GM19463 (cell line): Measurements from ENCODE around the gene NDUFB2.
"Not testable (repeated sequence)": the region's sequence is repeated elsewhere in the genome, so short reads cannot be mapped to it uniquely, and the experiment has no call there.

ENCODE experiments used
- ATAC-seq: cut with Tn5 transposase; IDR thresholded peaks from one replicate; pipeline ENCODE4 v1.9.1; 2021; ENCODE audit warnings: mild to moderate bottlenecking, moderate library complexity; ENCODE audit not compliant: unreplicated experiment

The NDUFB2 gene

DNA sequence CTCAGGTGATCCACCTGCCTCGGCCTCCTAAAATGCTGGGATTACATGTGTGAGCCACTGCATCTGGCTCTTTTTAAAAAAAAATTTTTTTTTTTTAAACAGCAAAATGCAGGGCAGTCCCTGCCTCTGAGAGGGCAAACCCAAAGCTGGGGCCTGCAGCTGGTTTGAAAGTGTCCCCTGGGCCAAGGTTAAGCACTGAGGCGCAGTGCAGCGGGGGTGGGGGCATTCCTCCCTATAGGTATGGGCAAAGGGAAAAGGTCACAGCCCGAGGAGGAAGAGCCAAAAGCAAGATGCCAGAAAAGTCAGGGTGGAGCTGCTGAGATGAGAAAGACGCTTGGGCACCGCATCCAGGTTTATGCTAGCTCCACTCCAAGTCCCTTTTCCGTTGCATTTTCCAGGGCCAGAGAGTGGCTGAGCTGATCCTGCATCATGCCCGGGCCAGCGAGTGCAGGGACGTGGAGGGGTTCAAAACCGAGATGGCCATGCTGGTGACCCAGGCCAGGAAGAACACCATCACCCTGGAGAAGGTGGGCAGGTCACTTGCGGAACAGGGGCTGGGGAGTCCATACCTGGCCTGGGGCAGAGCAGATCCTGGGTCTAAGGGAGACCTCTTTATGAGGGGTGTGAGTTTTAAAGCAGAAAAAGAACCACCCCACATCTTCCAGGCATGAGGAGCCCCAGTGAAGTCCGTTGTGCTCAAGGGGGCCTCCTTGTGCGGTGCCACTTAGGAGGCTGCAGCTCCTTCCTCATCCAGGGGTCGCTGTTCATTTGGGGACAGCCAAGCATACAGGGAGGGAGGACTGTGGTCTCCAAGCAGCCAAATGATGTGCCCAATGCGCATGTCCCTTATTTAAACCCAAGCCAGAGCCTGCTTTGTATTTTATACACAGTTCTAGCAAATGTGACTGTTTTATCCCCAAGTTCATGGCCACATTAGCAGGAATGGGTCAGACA lies 7.0 kb upstream of the NDUFB2 start:
- ATAC-seq, result no peak

- no peak for ATAC-seq
Measured at GRCh38 chr7:140691376-140692045, 5.0 kb upstream of the NDUFB2 start.

DNA sequence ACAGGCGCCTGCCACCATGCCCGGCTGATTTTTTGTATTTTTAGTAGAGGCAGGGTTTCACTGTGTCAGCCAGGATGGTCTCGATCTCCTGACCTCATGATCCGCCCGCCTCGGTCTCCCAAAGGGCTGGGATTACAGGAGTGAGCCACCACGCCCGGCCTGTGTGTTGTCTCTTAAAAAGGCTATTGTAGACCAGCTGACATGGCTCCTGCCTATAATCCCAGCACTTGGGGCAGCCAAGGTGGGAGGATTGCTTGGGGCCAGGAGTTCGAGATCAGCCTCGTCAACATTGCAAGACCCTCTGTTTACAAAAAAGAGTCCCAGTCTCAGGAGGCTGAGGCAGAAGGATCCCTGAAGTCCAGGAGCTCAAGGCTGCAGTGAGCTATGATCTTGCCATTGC lies 2.7 kb upstream of the NDUFB2 start:
- ATAC-seq, result not testable (repeated sequence)

DNA sequence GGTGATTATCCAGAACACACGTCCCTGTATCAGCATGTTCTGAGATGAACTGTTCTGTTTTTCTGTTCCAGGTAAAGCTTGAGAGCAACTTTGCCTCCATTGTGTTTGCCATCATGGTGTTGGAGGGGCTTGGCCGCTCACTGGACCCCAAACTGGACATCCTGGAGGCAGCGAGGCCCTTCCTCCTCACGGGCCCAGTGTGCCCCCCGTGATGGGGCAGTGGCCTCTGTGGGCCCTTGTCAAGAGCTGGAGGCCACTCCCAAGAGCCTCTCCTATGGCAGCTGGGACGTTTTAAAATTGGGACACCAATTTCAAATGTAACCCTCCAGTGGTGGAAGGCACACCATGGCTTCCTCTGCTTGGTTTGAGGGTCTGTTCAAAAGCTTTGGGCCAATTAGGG lies 1.9 kb upstream of the NDUFB2 start:
- ATAC-seq, result no peak

DNA sequence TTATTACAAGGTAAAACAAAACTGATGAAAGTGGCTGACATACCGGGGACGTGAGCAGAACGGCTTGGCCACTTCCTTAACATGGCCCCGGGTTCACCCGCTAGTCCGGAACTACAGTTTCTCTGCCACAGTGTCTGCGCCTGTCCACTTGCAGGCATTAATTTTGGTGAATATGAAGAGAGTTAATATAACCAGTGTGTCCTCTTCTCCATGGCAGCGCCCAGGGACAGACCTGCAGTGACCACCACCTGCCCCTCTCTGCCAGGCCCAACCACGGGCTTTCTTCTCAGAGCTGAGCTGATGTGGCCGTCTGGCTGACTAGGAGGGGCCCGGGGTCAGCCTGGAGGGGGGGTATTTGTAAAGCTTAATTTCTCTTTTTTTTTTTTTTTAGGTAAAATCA lies 1.1 kb upstream of the NDUFB2 start:
- ATAC-seq, result no peak

DNA sequence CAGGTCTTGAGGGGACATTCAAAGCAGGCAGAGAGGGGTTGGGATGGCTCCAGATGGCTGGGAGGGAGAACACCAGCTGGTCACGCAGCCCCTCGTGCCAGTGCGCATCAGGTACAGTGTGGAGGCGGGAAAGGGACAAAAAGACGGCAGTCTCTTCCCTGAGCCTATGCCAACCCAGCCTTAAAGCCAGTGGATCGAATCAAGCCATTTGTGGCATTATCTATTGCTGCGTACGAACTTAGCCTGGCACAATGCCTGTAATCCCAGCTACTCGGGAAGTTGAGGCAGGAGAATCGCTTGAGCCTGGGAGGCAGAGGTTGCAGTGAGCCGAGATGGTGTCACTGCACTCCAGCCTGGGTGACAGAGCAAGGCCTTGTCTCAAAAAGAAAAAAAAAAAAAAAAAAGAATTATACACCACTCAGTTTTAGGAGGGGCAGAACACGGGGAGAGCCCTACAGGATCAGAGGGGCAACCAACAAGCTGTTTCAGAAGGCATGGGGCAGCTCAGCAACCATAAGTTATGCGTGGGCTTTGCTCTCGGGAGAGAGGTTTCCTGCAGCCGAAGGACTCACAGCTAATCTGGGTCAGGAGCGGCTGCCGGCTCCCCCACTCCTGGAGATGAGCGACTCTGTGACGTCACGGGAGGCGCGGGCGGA lies 356 bp upstream of the NDUFB2 start:
- ATAC-seq, result no peak

GRCh38 chr7:140697447-140698143 lies 1.1 kb downstream of the NDUFB2 start:
- ATAC-seq, result no peak

GRCh38 chr7:140698477-140698876 lies 2.0 kb downstream of the NDUFB2 start:
- ATAC-seq, result no peak

DNA sequence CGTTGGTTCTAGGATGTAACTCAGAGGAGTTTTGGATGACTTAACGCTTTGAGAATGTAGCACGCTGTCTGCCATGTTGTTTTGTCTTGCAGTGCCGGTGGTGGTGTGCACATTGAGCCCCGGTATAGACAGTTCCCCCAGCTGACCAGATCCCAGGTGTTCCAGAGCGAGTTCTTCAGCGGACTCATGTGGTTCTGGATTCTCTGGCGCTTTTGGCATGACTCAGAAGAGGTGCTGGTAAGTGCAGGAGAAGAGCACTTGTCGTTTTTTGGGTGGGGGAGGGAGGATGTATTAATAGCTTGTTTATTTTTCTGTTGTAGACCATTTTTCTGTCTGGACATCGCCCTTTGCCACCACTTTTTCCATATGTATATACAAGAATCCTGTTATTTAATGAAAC lies 6.3 kb downstream of the NDUFB2 start:
- no peak for ATAC-seq

GRCh38 chr7:140704205-140704604 lies 7.7 kb downstream of the NDUFB2 start:
- no peak for ATAC-seq

DNA sequence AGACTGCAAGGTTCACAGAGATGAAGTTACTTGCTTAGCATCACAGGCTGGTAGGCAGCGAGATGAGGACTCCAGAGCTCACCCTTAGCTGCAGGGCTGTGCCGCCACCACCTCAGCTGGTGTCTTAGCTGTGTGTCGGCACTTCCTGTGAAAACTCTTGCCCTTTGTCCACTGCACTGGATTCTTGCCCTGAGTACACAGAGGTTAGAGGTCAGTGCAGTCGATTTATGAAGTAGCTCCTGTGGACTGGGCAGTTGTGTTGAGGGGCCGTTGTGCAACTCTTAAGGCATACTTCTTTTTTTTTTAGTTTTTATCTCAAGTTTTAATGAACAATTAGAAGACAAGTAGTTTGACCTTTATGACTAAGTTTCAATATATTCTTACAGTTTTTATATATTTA lies 10.6 kb downstream of the NDUFB2 start:
- ATAC-seq, result no peak

GRCh38 chr7:140708764-140709163 lies 12.3 kb downstream of the NDUFB2 start:
- ATAC-seq, result not testable (repeated sequence)

DNA sequence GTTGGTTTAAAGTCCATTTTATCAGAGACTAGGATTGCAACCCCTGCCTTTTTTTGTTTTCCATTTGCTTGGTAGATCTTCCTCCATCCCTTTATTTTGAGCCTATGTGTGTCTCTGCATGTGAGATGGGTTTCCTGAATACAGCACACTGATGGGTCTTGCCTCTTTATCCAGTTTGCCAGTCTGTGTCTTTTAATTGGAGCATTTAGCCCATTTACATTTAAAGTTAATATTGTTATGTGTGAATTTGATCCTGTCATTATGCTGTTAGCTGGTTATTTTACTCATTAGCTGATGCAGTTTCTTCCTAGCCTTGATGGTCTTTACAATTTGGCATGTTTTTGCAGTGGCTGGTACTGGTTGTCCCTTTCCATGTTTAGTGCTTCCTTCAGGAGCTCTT lies 15.9 kb downstream of the NDUFB2 start:
- ATAC-seq, result not testable (repeated sequence)

DNA sequence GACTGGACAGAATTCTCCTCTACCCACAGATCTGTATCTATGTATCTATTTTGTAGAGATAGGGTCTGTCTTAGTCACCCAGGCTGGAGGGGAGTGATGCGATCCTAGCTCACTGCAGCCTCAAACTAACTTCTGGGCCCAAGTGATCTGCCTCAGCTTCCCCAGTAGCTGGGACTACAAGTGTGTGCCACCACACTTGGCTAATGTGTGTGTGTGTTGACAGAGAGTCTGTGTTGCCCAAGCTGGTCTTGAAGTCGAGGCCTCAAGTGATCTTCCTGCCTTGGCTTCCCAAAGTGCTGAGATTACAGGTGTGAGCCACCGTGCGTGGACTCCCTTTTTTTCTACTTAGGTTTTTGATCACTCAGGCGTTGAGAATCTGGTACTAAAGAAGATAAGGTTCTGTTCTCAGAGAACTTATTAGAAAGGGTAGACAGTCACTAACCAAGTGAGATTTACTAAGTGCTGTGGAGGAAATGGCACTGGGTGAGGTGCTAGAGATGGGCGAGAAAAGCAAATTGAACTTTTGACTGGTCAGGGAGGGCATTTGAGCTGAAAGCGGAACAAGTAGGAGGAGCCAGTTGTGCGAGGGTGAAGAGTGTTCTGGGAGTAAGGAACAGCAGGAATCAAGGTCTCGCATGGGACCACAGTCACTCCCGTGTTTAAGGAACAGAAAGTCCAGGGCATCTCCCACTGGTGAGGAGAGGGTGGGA lies 18.0 kb downstream of the NDUFB2 start:
- no peak for ATAC-seq

DNA sequence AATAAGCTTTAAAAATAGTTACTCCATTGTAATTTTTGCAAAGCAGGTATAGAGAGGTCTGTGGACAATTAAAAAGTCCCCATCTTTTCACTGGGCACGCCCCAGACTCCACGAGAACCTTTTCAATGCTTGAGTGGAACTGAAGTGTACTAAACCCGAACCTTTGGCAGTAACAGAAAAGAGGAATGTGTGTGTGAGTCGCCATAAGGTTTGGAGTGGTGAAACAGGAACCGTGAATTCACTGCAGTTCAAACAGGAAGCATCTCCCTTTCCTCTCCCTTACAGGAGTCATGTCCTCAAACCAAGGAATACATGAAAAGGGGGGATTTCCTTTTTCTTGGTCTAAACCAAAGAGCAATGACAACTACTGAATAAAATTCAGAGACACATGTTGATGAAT lies 23.2 kb downstream of the NDUFB2 start:
- ATAC-seq, result no peak

GRCh38 chr7:140722254-140722653 lies 25.7 kb downstream of the NDUFB2 start:
- ATAC-seq, result no peak

GRCh38 chr7:140723006-140723405 lies 26.5 kb downstream of the NDUFB2 start:
- no peak for ATAC-seq

GRCh38 chr7:140723574-140723973 lies 27.1 kb downstream of the NDUFB2 start:
- no peak for ATAC-seq

DNA sequence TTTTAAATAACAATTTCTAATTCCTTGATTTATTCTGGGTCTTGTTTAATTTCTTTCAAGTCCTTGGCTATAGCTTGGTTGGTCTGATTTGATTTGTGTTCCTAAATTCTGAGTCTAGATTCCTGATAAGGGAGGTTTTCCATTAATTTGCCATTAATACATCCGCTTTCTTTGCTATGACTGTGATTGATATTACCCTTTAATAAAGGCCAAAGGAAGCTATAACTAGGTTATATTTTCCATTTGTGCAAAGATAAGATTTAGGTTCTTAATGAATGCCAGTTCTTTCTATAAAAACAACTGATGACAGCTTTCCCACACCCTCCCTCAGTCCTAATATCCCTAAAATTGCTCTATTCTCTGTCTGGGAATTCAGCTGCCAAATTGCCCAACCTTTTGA lies 28.2 kb downstream of the NDUFB2 start:
- no peak for ATAC-seq

- no peak for ATAC-seq
Measured at GRCh38 chr7:140726281-140726680, 29.8 kb downstream of the NDUFB2 start.
